Natural killer cell treated with Interleukin-12 subunit alpha and Interleukin-12 subunit beta and Interleukin-15 and Interleukin-18, amount 100 ng/mL, for 72 hours (primary cell): ENCODE data around the gene RNPEPL1. TPM values are rescaled to one million over a fixed set of nuclear protein-coding genes. Genes with fewer than 3 reads are reported as not detected.
"Not testable (repeated sequence)": the region's sequence is repeated elsewhere in the genome, so short reads cannot be mapped to it uniquely, and the experiment has no call there.

Source experiments
- ATAC-seq, 2 donors: fragments of 150-1000 bp; cut with Tn5 transposase in 1 of 2; sonication (Bioruptor Pico), chemical (Tn5 transposase) in 1 of 2; 2 replicates each; pipeline ENCODE4 v1.10.0; 2021
- DNase-seq: peaks from one replicate; pipeline ENCODE4 v3.0.0; 2022; ENCODE audit warnings: low spot score
- H3K27ac Mint-ChIP-seq, 2 donors: 1 replicate in 1 of 2; 2 replicates in 1 of 2; pipeline ENCODE4 v1.8.0; 2022; ENCODE audit warnings: mixed read lengths in 2 of 2, mild to moderate bottlenecking in 1 of 2, moderate library complexity in 1 of 2
- H3K27me3 Mint-ChIP-seq, 2 donors: 1 replicate in 1 of 2; 2 replicates in 1 of 2; pipeline ENCODE4 v1.8.0; 2022; ENCODE audit warnings: mixed read lengths in 2 of 2
- H3K36me3 Mint-ChIP-seq: one replicate; pipeline ENCODE4 v1.8.0; 2022; ENCODE audit warnings: mixed read lengths
- H3K4me1 Mint-ChIP-seq, 2 donors: 1 replicate in 1 of 2; 2 replicates in 1 of 2; pipeline ENCODE4 v1.8.0; 2022; ENCODE audit warnings: low read depth in 2 of 2, mixed read lengths in 2 of 2, mild to moderate bottlenecking in 1 of 2
- H3K4me3 Mint-ChIP-seq: one replicate; pipeline ENCODE4 v1.8.0; 2022; ENCODE audit warnings: mixed read lengths
- H3K9me3 Mint-ChIP-seq: 2 replicates; pipeline ENCODE4 v1.8.0; 2022; ENCODE audit warnings: mixed read lengths
- total RNA-seq, 2 donors: library from RNA; stranded (reverse); gene quantifications; one replicate each; pipeline ENCODE4 v1.2.3, GENCODE V29; 2022

RNPEPL1 gene
- total RNA-seq, 2 donors from 2014 or later = 60.9 to 67.6 TPM

DNA sequence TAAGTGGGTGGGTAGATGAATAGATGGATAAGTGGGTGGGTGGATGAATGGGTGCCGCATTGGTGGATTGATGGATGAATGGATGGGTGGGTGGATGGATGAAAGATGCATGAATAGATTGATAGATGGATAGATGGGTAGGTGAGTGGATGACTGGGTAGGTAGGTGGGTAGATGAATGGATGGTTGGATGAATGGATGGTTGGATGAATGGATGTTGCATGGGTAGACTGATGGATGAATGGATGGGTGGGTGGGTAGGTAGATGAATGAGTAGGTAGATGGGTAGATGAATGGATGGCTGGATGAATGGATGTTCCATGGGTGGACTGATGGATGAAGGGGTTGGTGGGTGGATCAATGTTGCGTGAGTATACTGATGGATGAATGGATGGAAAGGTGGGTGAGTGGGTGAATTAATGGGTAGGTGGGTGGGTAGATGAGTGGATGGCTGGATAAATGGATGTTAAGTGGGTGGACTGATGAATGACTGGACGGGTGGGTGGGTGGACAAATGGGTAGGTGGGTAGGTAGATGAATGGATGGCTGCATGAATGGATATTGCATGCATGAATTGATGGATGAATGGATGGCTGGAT, 41.0 kb upstream of the RNPEPL1 start:
- ATAC-seq = no peak
- H3K9me3 Mint-ChIP-seq = peaks cover 19% of the 10 kb centered on the region
- H3K27ac Mint-ChIP-seq = no peak overlapping the region
- no peaks in the 10 kb centered on the region for H3K27me3 Mint-ChIP-seq
- peaks cover 3 to 14% of the 10 kb centered on the region in 2 donors for H3K4me1 Mint-ChIP-seq
- no peak for DNase-seq
- H3K36me3 Mint-ChIP-seq = peaks cover 30% of the 10 kb centered on the region
- no peak overlapping the region for H3K4me3 Mint-ChIP-seq

- peaks cover 0 to 13% of the 10 kb centered on the region in 2 donors for H3K4me1 Mint-ChIP-seq
- peaks cover 21% of the 10 kb centered on the region for H3K9me3 Mint-ChIP-seq
- peaks cover 38% of the 10 kb centered on the region for H3K36me3 Mint-ChIP-seq
- no peaks in the 10 kb centered on the region for H3K27me3 Mint-ChIP-seq
- no peak overlapping the region for H3K27ac Mint-ChIP-seq
- ATAC-seq (peak in 1 of 2 donors; percentile 33), DNase-seq (no peak)
- H3K4me3 Mint-ChIP-seq = no peak overlapping the region
Observed at GRCh38 chr2:240528406-240529040, 39.8 kb upstream of the RNPEPL1 start.

DNA sequence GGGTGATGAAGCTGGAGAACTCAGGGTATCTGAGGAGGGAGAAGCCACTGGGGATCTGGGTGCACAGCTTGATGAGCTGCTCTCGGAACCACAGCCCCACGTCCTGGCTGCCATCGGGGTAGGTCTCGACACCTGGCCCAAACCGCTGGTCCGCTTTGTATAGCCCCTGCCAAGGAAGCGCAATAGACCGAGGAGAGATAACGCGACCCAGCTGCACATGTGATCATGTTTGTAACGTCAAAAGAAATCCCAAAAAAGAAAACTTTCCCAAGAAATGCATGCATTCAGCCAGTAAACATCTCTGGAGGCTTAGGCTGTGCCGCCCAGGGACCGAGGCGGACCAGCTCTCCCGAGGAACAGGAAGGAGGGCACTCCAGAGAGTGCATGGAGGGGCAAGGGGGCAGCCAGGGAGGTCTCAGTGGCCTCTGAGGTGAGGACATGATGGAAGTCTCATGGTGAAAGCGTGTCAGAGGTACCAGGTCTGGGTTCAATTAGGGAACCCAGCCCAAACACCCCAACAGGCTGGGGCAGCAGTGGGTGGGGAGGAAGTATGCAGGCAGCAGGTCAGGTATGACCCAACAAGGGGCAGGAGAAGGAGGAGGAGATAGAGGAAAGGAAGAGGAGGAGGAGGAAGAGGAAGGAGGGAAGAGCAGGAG, 38.8 kb upstream of the RNPEPL1 start:
- Mint-ChIP-seq H3K27me3 (no peaks in the 10 kb centered on the region), H3K9me3 (peaks cover 21% of the 10 kb centered on the region), H3K36me3 (peaks cover 44% of the 10 kb centered on the region), H3K27ac (no peak overlapping the region), H3K4me1 (peaks cover 0 to 13% of the 10 kb centered on the region in 2 donors), H3K4me3 (no peak overlapping the region)
- ATAC-seq (no peak), DNase-seq (no peak)

DNA sequence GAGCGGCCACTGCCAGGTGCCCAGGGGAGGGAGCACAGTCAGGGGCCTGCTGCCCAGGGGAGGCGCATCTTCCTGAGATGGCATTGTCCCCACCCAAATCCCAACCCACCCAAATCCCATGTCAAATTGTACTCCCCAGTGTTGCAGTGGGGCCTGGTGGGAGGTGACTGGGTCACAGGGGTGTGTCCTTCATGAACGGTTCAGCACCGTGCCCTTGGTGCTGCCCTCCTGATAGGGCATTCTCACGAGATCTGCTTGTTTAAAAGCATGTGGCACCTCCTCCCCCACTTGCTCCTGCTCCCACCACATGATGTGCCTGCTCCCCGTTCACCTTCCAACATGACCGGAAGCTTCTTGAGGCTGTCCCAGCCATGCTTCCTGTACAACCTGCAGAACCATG, 38.1 kb upstream of the RNPEPL1 start:
- H3K27me3 Mint-ChIP-seq = no peaks in the 10 kb centered on the region
- H3K4me3 Mint-ChIP-seq = no peak overlapping the region
- H3K4me1 Mint-ChIP-seq = peaks cover 0 to 13% of the 10 kb centered on the region in 2 donors
- peaks cover 38% of the 10 kb centered on the region for H3K36me3 Mint-ChIP-seq
- no peak overlapping the region for H3K27ac Mint-ChIP-seq
- DNase-seq (no peak), ATAC-seq (no peak)
- H3K9me3 Mint-ChIP-seq = peaks cover 16% of the 10 kb centered on the region

DNA sequence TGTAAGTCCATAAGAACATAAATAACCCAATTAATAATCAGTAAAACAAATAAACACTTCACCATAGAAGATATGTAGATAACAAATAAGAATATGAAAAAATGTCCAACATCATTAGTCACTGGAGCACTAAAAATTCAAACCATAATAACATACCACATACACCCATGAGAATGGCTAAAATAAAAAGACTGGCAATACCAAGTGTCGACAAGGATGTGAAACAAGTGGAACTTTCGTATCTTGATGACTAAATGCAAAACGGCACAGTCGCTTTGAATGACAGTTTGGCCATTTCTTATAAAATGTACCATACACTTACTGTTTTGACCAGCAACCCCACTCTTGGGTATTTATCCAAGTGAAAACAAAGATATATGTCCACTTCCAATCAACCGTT, 37.2 kb upstream of the RNPEPL1 start:
- H3K4me1 Mint-ChIP-seq = peaks cover 0 to 13% of the 10 kb centered on the region in 2 donors

GRCh38 chr2:240532031-240532775, 36.1 kb upstream of the RNPEPL1 start:
- Mint-ChIP-seq H3K36me3 (peaks cover 33% of the 10 kb centered on the region), H3K27me3 (no peaks in the 10 kb centered on the region), H3K27ac (no peak overlapping the region), H3K4me3 (no peak overlapping the region), H3K4me1 (peaks cover 4 to 10% of the 10 kb centered on the region in 2 donors), H3K9me3 (peaks cover 12% of the 10 kb centered on the region)
- DNase-seq = no peak
- ATAC-seq = no peak

More for the DNA sequence above, 37.2 kb upstream of the RNPEPL1 start:
- Mint-ChIP-seq H3K27ac (no peak overlapping the region), H3K9me3 (peaks cover 16% of the 10 kb centered on the region), H3K27me3 (no peaks in the 10 kb centered on the region), H3K4me3 (no peak overlapping the region), H3K36me3 (peaks cover 37% of the 10 kb centered on the region)
- no peak for ATAC-seq
- DNase-seq = no peak

- Mint-ChIP-seq H3K9me3 (no peaks in the 10 kb centered on the region), H3K27ac (no peak overlapping the region), H3K4me3 (no peak overlapping the region), H3K4me1 (peaks cover 9 to 15% of the 10 kb centered on the region in 2 donors), H3K36me3 (peaks cover 29% of the 10 kb centered on the region), H3K27me3 (no peaks in the 10 kb centered on the region)
- no peak for DNase-seq
- ATAC-seq = no peak
Observed at GRCh38 chr2:240538031-240538780, 30.1 kb upstream of the RNPEPL1 start.

DNA sequence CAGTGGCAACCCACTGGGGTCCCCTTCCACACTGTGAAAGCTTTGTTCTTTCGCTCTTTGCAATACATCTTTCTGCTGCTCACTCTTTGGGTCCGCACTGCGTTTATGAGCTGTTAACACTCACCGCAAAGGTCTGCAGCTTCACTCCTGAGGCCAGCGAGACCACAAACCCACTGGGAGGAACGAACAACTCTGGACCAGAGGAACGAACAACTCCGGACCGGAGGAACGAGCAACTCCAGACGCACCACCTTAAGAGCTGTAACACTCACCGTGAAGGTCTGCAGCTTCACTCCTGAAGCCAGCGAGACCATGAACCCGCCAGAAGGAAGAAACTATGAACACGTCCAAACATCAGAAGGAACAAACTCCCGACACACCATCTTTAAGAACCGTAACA, 29.2 kb upstream of the RNPEPL1 start:
- H3K27me3 Mint-ChIP-seq, DNase-seq, ATAC-seq, H3K9me3 Mint-ChIP-seq, H3K27ac Mint-ChIP-seq, H3K4me3 Mint-ChIP-seq: not testable (repeated sequence)
- Mint-ChIP-seq H3K4me1 (peaks cover 9 to 15% of the 10 kb centered on the region in 2 donors), H3K36me3 (peaks cover 25% of the 10 kb centered on the region)

GRCh38 chr2:240539906-240540305, 28.4 kb upstream of the RNPEPL1 start:
- H3K4me1 Mint-ChIP-seq = peaks cover 9 to 15% of the 10 kb centered on the region in 2 donors
- H3K27me3 Mint-ChIP-seq = no peaks in the 10 kb centered on the region
- no peaks in the 10 kb centered on the region for H3K9me3 Mint-ChIP-seq
- H3K27ac Mint-ChIP-seq = peak overlapping the region in 1 of 2 donors; percentile 32
- H3K36me3 Mint-ChIP-seq = peaks cover 23% of the 10 kb centered on the region
- no peak for ATAC-seq
- H3K4me3 Mint-ChIP-seq = no peak overlapping the region
- DNase-seq = no peak

DNA sequence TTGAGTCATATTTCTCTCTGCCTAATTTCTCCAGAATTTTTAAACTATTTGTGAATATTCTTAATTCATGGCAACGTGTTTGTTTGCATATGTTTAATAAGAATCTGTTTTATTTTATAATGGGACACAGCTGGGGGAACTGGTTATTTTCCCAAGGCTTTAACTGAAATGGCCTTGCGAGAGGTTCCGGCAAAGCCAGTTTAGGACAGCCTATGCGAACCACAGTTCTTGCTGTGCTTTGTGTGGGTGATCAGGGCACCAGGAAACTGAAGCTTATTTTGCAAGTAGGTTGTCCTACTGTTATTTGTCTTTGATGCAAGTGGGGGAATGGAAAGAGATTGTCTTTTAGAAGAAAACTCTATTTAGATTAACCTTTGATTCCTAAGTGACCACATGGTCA, 17.0 kb upstream of the RNPEPL1 start:
- no peak for DNase-seq
- H3K9me3 Mint-ChIP-seq = no peaks in the 10 kb centered on the region
- no peak overlapping the region for H3K27ac Mint-ChIP-seq
- ATAC-seq = no peak
- H3K4me3 Mint-ChIP-seq = no peak overlapping the region
- H3K36me3 Mint-ChIP-seq = peaks cover 17% of the 10 kb centered on the region
- no peaks in the 10 kb centered on the region for H3K27me3 Mint-ChIP-seq
- H3K4me1 Mint-ChIP-seq = peaks cover 6% of the 10 kb centered on the region in 2 donors

- Mint-ChIP-seq H3K4me1 (peaks cover 11% of the 10 kb centered on the region in 2 donors), H3K36me3 (peaks cover 17% of the 10 kb centered on the region), H3K27ac (no peak overlapping the region), H3K27me3 (no peaks in the 10 kb centered on the region), H3K9me3 (no peaks in the 10 kb centered on the region), H3K4me3 (no peak overlapping the region)
- DNase-seq = no peak
- no peak for ATAC-seq
Observed at GRCh38 chr2:240551811-240552210, 16.5 kb upstream of the RNPEPL1 start.

DNA sequence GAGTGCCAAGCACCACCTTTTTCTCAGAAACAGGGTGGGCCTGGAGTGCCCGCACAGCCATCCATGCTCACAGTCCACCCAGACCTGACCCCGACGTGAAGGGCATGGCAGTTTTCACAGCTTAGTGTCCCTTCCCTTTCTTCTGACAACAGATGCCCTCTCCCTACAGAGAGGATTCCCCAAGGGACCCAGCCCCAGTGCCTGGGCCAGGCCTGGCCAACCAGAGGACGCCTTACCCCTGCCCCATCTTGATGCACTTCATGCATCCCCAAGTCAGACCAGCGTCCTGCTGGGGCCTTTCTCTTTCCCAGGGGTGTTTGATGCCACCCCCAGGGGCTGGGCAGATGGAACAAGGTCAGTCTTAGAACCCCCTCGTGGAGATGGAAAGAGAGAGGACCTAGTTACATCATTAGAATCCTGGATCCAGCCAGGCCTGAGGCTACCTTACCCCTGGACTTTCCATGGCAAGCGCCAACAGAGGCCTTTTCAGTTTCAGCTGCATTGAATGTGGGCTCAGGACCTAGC, 14.3 kb upstream of the RNPEPL1 start:
- no peak for DNase-seq

More for the DNA sequence above, 14.3 kb upstream of the RNPEPL1 start:
- no peak for ATAC-seq
- no peaks in the 10 kb centered on the region for H3K9me3 Mint-ChIP-seq
- H3K27me3 Mint-ChIP-seq = no peaks in the 10 kb centered on the region
- H3K4me3 Mint-ChIP-seq = no peak overlapping the region
- H3K36me3 Mint-ChIP-seq = peaks cover 17% of the 10 kb centered on the region
- H3K27ac Mint-ChIP-seq = no peak overlapping the region
- H3K4me1 Mint-ChIP-seq = peaks cover 19 to 22% of the 10 kb centered on the region in 2 donors
